Activated naive CD8-positive, alpha-beta T cell treated with anti-CD3 and anti-CD28 coated beads, Interleukin-2, amount 50 U/mL, for 24 hours (primary cell): ENCODE results near the gene MZB1.
A peak's percentile ranks its signal among the peaks of the same experiment; 100 is the strongest.

ENCODE experiments used
- ATAC-seq: fragments of 150-1000 bp; cut with Tn5 transposase; one replicate; pipeline ENCODE4 v1.10.0; 2021
- DNase-seq: peaks from one replicate; pipeline ENCODE4 v3.0.0; 2021
- H3K27ac Mint-ChIP-seq: one replicate; pipeline ENCODE4 v1.8.0; 2021; ENCODE audit warnings: mild to moderate bottlenecking, mixed read lengths
- H3K27me3 Mint-ChIP-seq: one replicate; pipeline ENCODE4 v1.8.0; 2021; ENCODE audit warnings: mixed read lengths
- H3K36me3 Mint-ChIP-seq: one replicate; pipeline ENCODE4 v1.8.0; 2021; ENCODE audit warnings: low read depth, mixed read lengths
- H3K4me1 Mint-ChIP-seq: one replicate; pipeline ENCODE4 v1.8.0; 2021; ENCODE audit warnings: mixed read lengths
- H3K4me3 Mint-ChIP-seq: one replicate; pipeline ENCODE4 v1.8.0; 2021; ENCODE audit warnings: mild to moderate bottlenecking, moderate library complexity, mixed read lengths
- H3K9me3 Mint-ChIP-seq: one replicate; pipeline ENCODE4 v1.8.0; 2021; ENCODE audit warnings: mixed read lengths

Gene MZB1

GRCh38 chr5:139389701-139390638, at the start of gene MZB1:
Gene MZB1 (minus strand): TSS chr5:139389913. CDS start chr5:139389856, 57 bp downstream.
- peaks cover 2% of the 10 kb centered on the region for H3K36me3 Mint-ChIP-seq
- H3K4me1 Mint-ChIP-seq = peaks cover 64% of the 10 kb centered on the region
- no peaks in the 10 kb centered on the region for H3K9me3 Mint-ChIP-seq
- H3K27me3 Mint-ChIP-seq = no peaks in the 10 kb centered on the region
- peak within 1 kb of the TSS; percentile 95 for H3K27ac Mint-ChIP-seq
- H3K4me3 Mint-ChIP-seq = peak within 1 kb of the TSS; percentile 92
- ATAC-seq (peak; percentile 72), DNase-seq (peak; percentile 76)

- Mint-ChIP-seq H3K4me1 (peaks cover 58% of the 10 kb centered on the region), H3K27ac (peak within 1 kb of the TSS; percentile 98), H3K27me3 (no peaks in the 10 kb centered on the region), H3K9me3 (no peaks in the 10 kb centered on the region), H3K4me3 (peak within 1 kb of the TSS; percentile 92), H3K36me3 (peaks cover 13% of the 10 kb centered on the region)
- ATAC-seq (peak; percentile 94), DNase-seq (peak; percentile 93)
Measured at GRCh38 chr5:139439013-139439903, 49.5 kb upstream of the MZB1 start, which contains the start of gene DNAJC18. Gene DNAJC18 (minus strand): TSS chr5:139439525. CDS start chr5:139439445, 80 bp downstream.

GRCh38 chr5:139438707-139439012, 48.9 kb upstream of the MZB1 start:
- no peak for ATAC-seq
- Mint-ChIP-seq H3K9me3 (no peaks in the 10 kb centered on the region), H3K36me3 (peaks cover 13% of the 10 kb centered on the region), H3K4me3 (peak overlapping the region; percentile 92), H3K27ac (peak overlapping the region; percentile 98), H3K27me3 (no peaks in the 10 kb centered on the region), H3K4me1 (peaks cover 52% of the 10 kb centered on the region)
- DNase-seq = no peak

GRCh38 chr5:139435676-139436075, 46.0 kb upstream of the MZB1 start:
- no peak for ATAC-seq

GRCh38 chr5:139431706-139432105, 42.0 kb upstream of the MZB1 start:
- Mint-ChIP-seq H3K36me3 (peaks cover 19% of the 10 kb centered on the region), H3K27me3 (no peaks in the 10 kb centered on the region), H3K27ac (no peak overlapping the region), H3K4me3 (no peak overlapping the region), H3K4me1 (peaks cover 10% of the 10 kb centered on the region), H3K9me3 (no peaks in the 10 kb centered on the region)
- DNase-seq = no peak
- no peak for ATAC-seq

More at GRCh38 chr5:139435676-139436075, 46.0 kb upstream of the MZB1 start:
- DNase-seq = no peak
- no peak overlapping the region for H3K27ac Mint-ChIP-seq
- peaks cover 35% of the 10 kb centered on the region for H3K4me1 Mint-ChIP-seq
- H3K9me3 Mint-ChIP-seq = no peaks in the 10 kb centered on the region
- no peak overlapping the region for H3K4me3 Mint-ChIP-seq
- H3K27me3 Mint-ChIP-seq = no peaks in the 10 kb centered on the region
- H3K36me3 Mint-ChIP-seq = peaks cover 17% of the 10 kb centered on the region

GRCh38 chr5:139430015-139430414, 40.3 kb upstream of the MZB1 start:
- peaks cover 20% of the 10 kb centered on the region for H3K36me3 Mint-ChIP-seq

GRCh38 chr5:139426203-139426885, 36.6 kb upstream of the MZB1 start:
- no peak for ATAC-seq
- no peak overlapping the region for H3K27ac Mint-ChIP-seq
- H3K4me3 Mint-ChIP-seq = no peak overlapping the region
- H3K9me3 Mint-ChIP-seq = no peaks in the 10 kb centered on the region
- DNase-seq = no peak
- H3K27me3 Mint-ChIP-seq = no peaks in the 10 kb centered on the region
- peaks cover 13% of the 10 kb centered on the region for H3K4me1 Mint-ChIP-seq
- peaks cover 27% of the 10 kb centered on the region for H3K36me3 Mint-ChIP-seq

More at GRCh38 chr5:139430015-139430414, 40.3 kb upstream of the MZB1 start:
- Mint-ChIP-seq H3K27me3 (no peaks in the 10 kb centered on the region), H3K9me3 (no peaks in the 10 kb centered on the region), H3K27ac (no peak overlapping the region), H3K4me3 (no peak overlapping the region), H3K4me1 (peaks cover 10% of the 10 kb centered on the region)
- no peak for DNase-seq
- no peak for ATAC-seq

GRCh38 chr5:139425497-139425896, 35.8 kb upstream of the MZB1 start:
- Mint-ChIP-seq H3K9me3 (no peaks in the 10 kb centered on the region), H3K36me3 (peaks cover 23% of the 10 kb centered on the region), H3K27ac (no peak overlapping the region), H3K27me3 (no peaks in the 10 kb centered on the region), H3K4me1 (peaks cover 9% of the 10 kb centered on the region), H3K4me3 (no peak overlapping the region)
- ATAC-seq = no peak
- no peak for DNase-seq

- peaks cover 30% of the 10 kb centered on the region for H3K36me3 Mint-ChIP-seq
- ATAC-seq = peak; percentile 77
- peak; percentile 55 for DNase-seq
- no peak overlapping the region for H3K4me3 Mint-ChIP-seq
- H3K27me3 Mint-ChIP-seq = no peaks in the 10 kb centered on the region
- H3K4me1 Mint-ChIP-seq = peaks cover 10% of the 10 kb centered on the region
- H3K27ac Mint-ChIP-seq = peak overlapping the region; percentile 6
- no peaks in the 10 kb centered on the region for H3K9me3 Mint-ChIP-seq
Measured at GRCh38 chr5:139422307-139422893, 32.7 kb upstream of the MZB1 start.

GRCh38 chr5:139419226-139420192, 29.8 kb upstream of the MZB1 start:
- H3K27ac Mint-ChIP-seq = no peak overlapping the region
- no peak for DNase-seq
- H3K4me1 Mint-ChIP-seq = peaks cover 39% of the 10 kb centered on the region
- ATAC-seq = no peak
- no peak overlapping the region for H3K4me3 Mint-ChIP-seq
- no peaks in the 10 kb centered on the region for H3K9me3 Mint-ChIP-seq
- peaks cover 29% of the 10 kb centered on the region for H3K36me3 Mint-ChIP-seq
- no peaks in the 10 kb centered on the region for H3K27me3 Mint-ChIP-seq

- H3K4me1 Mint-ChIP-seq = peaks cover 46% of the 10 kb centered on the region
- H3K4me3 Mint-ChIP-seq = no peak overlapping the region
- ATAC-seq (no peak), DNase-seq (no peak)
- H3K27me3 Mint-ChIP-seq = no peaks in the 10 kb centered on the region
- peaks cover 30% of the 10 kb centered on the region for H3K36me3 Mint-ChIP-seq
- no peaks in the 10 kb centered on the region for H3K9me3 Mint-ChIP-seq
- peak overlapping the region; percentile 12 for H3K27ac Mint-ChIP-seq
Measured at GRCh38 chr5:139418793-139419192, 29.1 kb upstream of the MZB1 start.

GRCh38 chr5:139417214-139417613, 27.5 kb upstream of the MZB1 start:
- Mint-ChIP-seq H3K9me3 (no peaks in the 10 kb centered on the region), H3K36me3 (peaks cover 30% of the 10 kb centered on the region), H3K4me3 (no peak overlapping the region), H3K27me3 (no peaks in the 10 kb centered on the region), H3K4me1 (peaks cover 58% of the 10 kb centered on the region), H3K27ac (peak overlapping the region; percentile 93)
- peak; percentile 25 for ATAC-seq
- DNase-seq = no peak

GRCh38 chr5:139416651-139417050, 26.9 kb upstream of the MZB1 start:
- Mint-ChIP-seq H3K4me3 (no peak overlapping the region), H3K4me1 (peaks cover 58% of the 10 kb centered on the region), H3K9me3 (no peaks in the 10 kb centered on the region), H3K27ac (peak overlapping the region; percentile 93), H3K27me3 (no peaks in the 10 kb centered on the region), H3K36me3 (peaks cover 34% of the 10 kb centered on the region)
- DNase-seq (no peak), ATAC-seq (no peak)
